ENCODE measurements around the gene ATP6V1F.

ATP6V1F gene

DNA sequence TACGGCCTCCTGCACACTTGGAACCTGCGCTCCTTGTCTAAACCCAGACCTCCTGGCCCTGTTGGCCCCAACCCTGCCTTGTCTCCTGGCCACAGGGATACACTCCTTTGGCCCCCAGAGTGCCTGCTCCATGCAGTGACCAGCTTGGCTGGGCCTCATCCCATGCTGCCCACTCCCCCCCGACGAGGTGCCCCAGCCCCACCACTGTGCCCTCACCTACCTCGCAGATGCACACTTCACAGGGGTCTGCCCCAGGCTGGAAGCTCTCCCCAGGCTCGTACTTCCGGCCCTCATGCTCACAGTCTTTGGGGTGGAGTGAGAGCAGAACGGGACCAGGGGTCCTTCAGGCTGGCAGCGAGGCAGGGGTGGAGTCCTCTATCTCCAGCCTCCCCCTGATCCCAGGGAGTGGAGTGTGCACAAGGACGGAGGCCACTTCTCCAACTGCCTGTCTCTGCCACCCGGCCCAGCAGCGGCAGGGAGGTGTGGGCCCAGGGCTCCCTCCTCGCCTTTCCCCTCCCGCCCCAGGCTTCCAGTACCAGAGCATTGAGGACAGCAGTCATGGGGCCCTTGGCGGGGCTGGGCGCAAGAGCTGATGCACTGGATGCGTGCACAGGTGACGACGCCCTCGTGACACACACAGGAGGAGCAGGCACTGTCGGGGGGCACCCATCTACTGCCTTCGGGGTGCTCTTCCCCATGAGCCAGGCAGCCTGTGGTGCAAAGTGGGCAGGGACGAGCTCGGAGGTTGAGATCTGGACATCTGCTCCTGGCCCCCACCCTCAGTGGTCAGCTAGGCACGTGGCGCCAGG lies 22.1 kb downstream of the ATP6V1F start:
- in situ Hi-C loops (cut with MboI; ENCODE audit: low pct_unique_long_range_greater_than_20kb, low sequenced_read_pairs, unreplicated experiment) = no loop called here
- TF ChIP-seq CTCF (IDR thresholded peaks at IDR 0.05; ENCODE audit: extremely low read depth, insufficient read depth, missing control alignments) = no peak
- DNase-seq (ENCODE audit: low spot score) = no peak

DNA sequence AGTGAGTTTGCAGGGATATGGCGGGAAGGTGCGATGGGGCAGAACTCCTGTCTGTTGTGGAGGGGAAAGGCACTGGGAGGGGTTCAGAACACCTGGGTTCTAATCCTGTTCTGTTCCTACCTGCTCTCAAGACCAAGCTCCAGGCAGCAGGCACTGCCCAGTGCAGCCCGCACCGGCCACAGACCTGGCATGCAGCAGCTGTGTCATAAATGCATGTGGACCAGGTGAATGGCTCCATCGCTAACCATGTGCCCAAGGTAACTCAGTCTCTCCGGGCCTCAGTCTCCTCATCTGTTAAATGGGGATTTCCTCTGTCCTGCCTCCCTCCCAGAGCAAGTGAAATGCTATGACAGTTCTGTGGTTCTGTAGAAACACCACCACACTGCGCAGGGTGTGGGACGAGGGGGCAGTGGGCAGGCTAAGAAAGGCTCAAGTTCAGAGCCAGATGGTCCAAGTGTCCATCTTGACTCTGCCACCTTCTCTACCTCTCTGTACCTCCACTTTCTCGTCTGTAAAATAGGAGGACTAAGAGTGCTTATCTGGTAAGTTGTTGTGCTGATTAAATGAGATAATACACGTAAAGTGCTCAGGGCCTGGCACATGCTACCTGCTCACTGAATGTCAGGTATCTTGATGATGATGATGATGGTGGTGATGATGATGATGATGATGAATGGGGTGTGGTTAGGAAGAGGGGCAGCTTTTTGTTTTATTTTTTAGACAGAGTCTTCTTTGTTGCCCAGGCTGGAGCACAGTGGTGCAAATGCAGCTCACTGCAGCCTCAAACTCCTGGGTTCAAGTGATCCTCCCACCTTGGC lies 22.9 kb downstream of the ATP6V1F start:
- TF ChIP-seq CTCF (IDR thresholded peaks at IDR 0.05; ENCODE audit: extremely low read depth, insufficient read depth, missing control alignments) = no peak
- DNase-seq (ENCODE audit: low spot score) = no peak
- in situ Hi-C loops (cut with MboI; ENCODE audit: low pct_unique_long_range_greater_than_20kb, low sequenced_read_pairs, unreplicated experiment) = no loop called here

DNA sequence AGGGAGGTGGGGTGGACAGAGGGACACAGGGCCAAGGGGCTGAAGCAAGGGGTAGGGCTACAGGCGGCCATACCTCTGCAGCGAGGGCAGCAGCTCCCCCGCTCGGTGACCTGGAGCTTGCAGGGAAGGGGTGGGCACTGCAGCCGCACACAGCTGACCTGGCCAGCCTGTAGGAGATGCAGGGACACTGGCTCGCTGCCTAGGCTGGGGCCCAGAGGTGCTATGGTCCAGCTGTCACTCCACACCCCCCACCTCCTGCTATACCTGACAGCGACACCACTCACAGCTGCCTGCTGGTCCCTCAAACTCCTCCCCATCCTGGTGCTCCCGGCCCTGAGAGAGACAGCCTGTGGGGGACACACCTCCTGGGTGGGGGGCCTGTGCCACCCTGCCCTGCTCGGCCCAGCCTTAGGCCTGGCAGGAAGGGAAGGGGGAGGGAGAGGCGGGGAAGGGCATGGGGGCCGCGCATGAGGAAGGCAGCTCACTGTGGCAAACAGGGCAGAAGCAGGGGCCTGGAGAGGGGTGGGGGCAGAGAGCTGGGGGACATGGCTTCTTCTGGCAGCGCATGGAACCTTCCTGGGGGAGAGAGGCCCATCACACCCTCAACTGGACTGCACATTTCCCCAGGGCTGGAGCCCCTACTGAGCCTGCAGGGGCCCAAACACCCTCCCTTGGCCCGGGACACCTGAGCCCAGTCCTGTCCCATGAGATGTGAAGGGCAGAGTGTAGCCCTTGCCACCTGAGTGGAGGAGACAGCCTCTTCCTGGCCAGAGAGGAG lies 23.9 kb downstream of the ATP6V1F start:
- no peak for DNase-seq (ENCODE audit: low spot score)
- in situ Hi-C loops (cut with MboI; ENCODE audit: low pct_unique_long_range_greater_than_20kb, low sequenced_read_pairs, unreplicated experiment) = no loop called here
- TF ChIP-seq CTCF (IDR thresholded peaks at IDR 0.05; ENCODE audit: extremely low read depth, insufficient read depth, missing control alignments) = no peak

GRCh38 chr7:128887169-128888038 lies 24.7 kb downstream of the ATP6V1F start:
- TF ChIP-seq CTCF (IDR thresholded peaks at IDR 0.05; ENCODE audit: extremely low read depth, insufficient read depth, missing control alignments) = no peak
- no peak for DNase-seq (ENCODE audit: low spot score)
- in situ Hi-C loops (cut with MboI; ENCODE audit: low pct_unique_long_range_greater_than_20kb, low sequenced_read_pairs, unreplicated experiment) = no loop called here

GRCh38 chr7:128888039-128888755 lies 25.5 kb downstream of the ATP6V1F start:
- in situ Hi-C loops (cut with MboI; ENCODE audit: low pct_unique_long_range_greater_than_20kb, low sequenced_read_pairs, unreplicated experiment) = no loop called here
- DNase-seq (ENCODE audit: low spot score) = no peak
- no peak for TF ChIP-seq CTCF (IDR thresholded peaks at IDR 0.05; ENCODE audit: extremely low read depth, insufficient read depth, missing control alignments)
